BLaER1 treated with 17β-estradiol and CSF1 and Interleukin-3, amounts not matched to agents 10 nM and 100 nM (cell line): Measurements from ENCODE around the gene YIPF2.
A peak's percentile ranks its signal among the peaks of the same experiment; 100 is the strongest.

Source experiments
- H3K27ac ChIP-seq, 11 experiments: shearing (Covaris generic); formaldehyde crosslinking; 2 replicates each; pipeline ENCODE4 v1.8.1; 2022
- H3K27me3 ChIP-seq, 11 experiments: shearing (Covaris generic); formaldehyde crosslinking; 2 replicates each; pipeline ENCODE4 v1.8.1; 2022
- H3K36me3 ChIP-seq, 11 experiments: shearing (Covaris generic); formaldehyde crosslinking; 2 replicates each; pipeline ENCODE4 v1.8.1; 2022
- H3K4me1 ChIP-seq, 10 experiments: shearing (Covaris generic); formaldehyde crosslinking; 2 replicates each; pipeline ENCODE4 v1.8.1; 2022
- H3K4me2 ChIP-seq, 11 experiments: shearing (Covaris generic); formaldehyde crosslinking; 2 replicates each; pipeline ENCODE4 v1.8.1; 2022
- H3K4me3 ChIP-seq, 10 experiments: shearing (Covaris generic); formaldehyde crosslinking; 2 replicates each; pipeline ENCODE4 v1.8.1; 2022
- H3K9ac ChIP-seq, 11 experiments: shearing (Covaris generic); formaldehyde crosslinking; 2 replicates each; pipeline ENCODE4 v1.8.1; 2022
- H3K9me3 ChIP-seq, 11 experiments: shearing (Covaris generic); formaldehyde crosslinking; replicated peaks in 1 of 11; 2 replicates each; pipeline ENCODE4 v1.8.1; 2022
- H4K20me1 ChIP-seq, 11 experiments: shearing (Covaris generic); formaldehyde crosslinking; 2 replicates each; pipeline ENCODE4 v1.8.1; 2022
- Cebpa-rat ChIP-seq, 11 experiments: shearing (Covaris generic); IDR thresholded peaks; 2 replicates each; pipeline ENCODE4 v1.8.1; 2022

Gene YIPF2

DNA sequence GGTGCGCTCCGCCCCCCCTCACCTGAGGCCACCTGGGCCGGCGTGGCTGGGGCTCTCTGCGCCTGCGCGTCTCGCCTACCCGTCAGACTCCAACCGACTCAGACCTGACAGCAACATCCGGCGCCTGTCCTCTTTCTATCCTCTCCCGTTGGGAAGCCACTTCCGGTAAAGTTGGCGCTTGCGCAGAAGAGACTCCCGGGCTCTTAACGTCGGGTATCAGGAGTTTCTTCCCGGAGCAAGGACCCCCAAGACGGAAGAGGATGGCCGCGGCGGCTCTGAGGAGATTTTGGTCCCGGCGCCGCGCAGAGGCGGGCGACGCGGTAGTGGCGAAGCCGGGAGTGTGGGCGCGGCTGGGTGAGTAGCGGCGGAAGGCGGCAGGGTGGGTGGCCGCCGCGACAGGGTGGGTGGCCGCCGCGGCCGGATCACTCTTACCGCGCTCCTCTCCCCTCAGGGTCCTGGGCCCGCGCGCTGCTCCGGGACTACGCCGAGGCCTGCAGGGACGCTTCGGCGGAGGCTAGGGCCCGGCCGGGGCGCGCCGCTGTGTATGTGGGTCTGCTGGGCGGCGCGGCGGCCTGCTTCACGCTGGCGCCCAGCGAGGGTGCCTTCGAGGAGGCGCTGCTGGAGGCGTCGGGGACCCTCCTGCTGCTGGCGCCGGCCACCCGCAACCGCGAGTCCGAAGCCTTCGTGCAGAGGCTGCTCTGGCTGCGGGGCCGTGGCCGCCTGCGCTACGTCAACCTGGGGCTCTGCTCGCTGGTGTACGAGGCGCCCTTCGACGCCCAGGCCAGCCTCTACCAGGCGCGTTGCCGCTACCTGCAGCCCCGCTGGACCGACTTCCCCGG is at the start of gene YIPF2, which contains the start of gene TIMM29:
YIPF2 (minus strand) TSS at position 77 of the 839 bp plus-strand sequence. CDS start 229 bp downstream, outside the sequence.
TIMM29 (plus strand) TSS at position 249 of the 839 bp plus-strand sequence; CDS start at position 261, 12 bp downstream.
- no peak for TF ChIP-seq Cebpa-rat (IDR thresholded peaks at IDR 0.05)
- peaks cover 22 to 29% (median 25%) of the 10 kb centered on the region in 10 experiments for H3K4me1 ChIP-seq
- H4K20me1 ChIP-seq = peaks cover 23 to 65% (median 44%) of the 10 kb centered on the region in 11 experiments; a peak in 21 of 22 replicates
- H3K27me3 ChIP-seq = no peaks in the 10 kb centered on the region
- peak within 1 kb of the TSS; percentile 70 to 88 (median 81) for H3K27ac ChIP-seq
- peak within 1 kb of the TSS; percentile 93 to 100 (median 99) for H3K4me2 ChIP-seq
- peaks cover 35 to 61% (median 42%) of the 10 kb centered on the region in 11 experiments for H3K36me3 ChIP-seq
- peak within 1 kb of the TSS; percentile 85 to 95 (median 91) for H3K9ac ChIP-seq
- peak within 1 kb of the TSS; percentile 80 to 100 (median 96) for H3K4me3 ChIP-seq
- H3K9me3 ChIP-seq = no peaks in the 10 kb centered on the region

DNA sequence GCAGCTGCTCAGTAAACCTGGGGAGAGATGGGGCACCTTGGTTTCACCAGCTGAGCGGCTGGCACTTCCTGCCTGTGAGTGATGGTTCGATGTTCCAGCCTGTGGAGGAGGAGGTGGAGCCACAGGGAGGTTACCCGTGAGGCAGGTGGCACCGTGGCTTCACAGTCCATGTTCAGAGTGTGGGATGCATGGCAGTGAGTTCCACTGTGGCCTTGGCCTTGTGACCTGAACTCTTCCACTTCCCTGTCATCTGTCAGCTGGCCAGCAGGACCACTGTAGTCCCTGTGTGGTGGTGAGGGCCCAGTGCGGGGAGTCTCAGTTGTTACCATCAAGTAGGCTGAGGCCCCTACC is 49.3 kb upstream of the YIPF2 start:
- peak overlapping the region in 6 of 11 experiments; percentile 8 to 51 (median 25); a peak in 5 of 22 replicates for H3K27ac ChIP-seq
- H3K4me2 ChIP-seq = peak overlapping the region; percentile 29 to 92 (median 61)
- no peak for TF ChIP-seq Cebpa-rat (IDR thresholded peaks at IDR 0.05)

DNA sequence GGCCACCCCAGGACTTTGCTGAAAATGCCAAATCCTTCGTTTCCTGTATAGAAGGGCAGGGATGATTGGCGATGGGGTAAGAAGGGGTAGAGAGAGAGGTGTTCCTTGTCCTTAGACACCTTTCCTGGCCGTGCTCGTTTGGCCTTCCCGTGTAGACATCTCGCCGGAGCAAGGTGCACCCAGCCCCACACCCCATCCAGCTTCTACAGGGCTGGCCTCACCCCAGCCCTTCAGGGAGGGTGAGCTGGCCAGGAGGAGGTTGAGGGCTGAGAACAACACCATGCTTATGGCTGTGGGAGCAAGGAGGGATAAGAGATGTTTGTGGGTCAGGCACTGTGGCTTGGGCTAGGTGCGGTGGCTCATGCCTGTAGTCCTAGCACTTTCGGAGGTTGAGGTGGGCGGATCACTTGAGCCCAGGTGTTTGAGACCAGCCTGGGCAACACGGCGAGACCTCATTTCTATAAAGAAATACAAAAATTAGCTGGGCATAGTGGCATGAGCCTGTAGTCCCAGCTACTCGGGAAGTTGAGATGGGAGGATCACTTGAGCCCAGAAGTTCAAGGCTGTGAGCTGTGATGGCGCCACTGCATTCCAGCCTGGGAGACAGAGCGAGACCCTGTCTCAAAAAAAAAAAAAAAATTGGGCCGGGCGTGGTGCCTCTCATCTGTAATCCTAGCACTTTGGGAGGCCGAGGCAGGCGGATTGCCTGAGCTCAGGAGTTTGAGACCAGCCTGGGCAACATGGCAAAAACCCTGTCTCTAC is 47.9 kb upstream of the YIPF2 start:
- peaks cover 72 to 100% (median 99%) of the 10 kb centered on the region in 11 experiments; a peak in 21 of 22 replicates for H4K20me1 ChIP-seq
- peaks cover 0 to 46% (median 33%) of the 10 kb centered on the region in 11 experiments; a peak in 17 of 22 replicates for H3K36me3 ChIP-seq
- peaks cover 85 to 99% (median 96%) of the 10 kb centered on the region in 10 experiments for H3K4me1 ChIP-seq
- H3K27ac ChIP-seq = peak overlapping the region in 5 of 11 experiments; percentile 3 to 46 (median 31); a peak in 7 of 22 replicates
- peak overlapping the region; percentile 42 to 92 (median 73); a peak in 21 of 22 replicates for H3K4me2 ChIP-seq
- no peaks in the 10 kb centered on the region for H3K27me3 ChIP-seq
- peak overlapping the region in 4 of 11 experiments; percentile 14 to 43 (median 26); a peak in 5 of 22 replicates for H3K9ac ChIP-seq
- H3K4me3 ChIP-seq = no peak overlapping the region
- no peaks in the 10 kb centered on the region for H3K9me3 ChIP-seq
- no peak for TF ChIP-seq Cebpa-rat (IDR thresholded peaks at IDR 0.05)

More for the DNA sequence above, 49.3 kb upstream of the YIPF2 start:
- no peaks in the 10 kb centered on the region for H3K27me3 ChIP-seq
- peaks cover 74 to 100% (median 99%) of the 10 kb centered on the region in 11 experiments; a peak in 21 of 22 replicates for H4K20me1 ChIP-seq
- H3K9ac ChIP-seq = peak overlapping the region in 6 of 11 experiments; percentile 1 to 48 (median 16); a peak in 3 of 22 replicates
- H3K36me3 ChIP-seq = peaks cover 4 to 53% (median 37%) of the 10 kb centered on the region in 11 experiments; a peak in 17 of 22 replicates
- H3K9me3 ChIP-seq = no peaks in the 10 kb centered on the region
- H3K4me3 ChIP-seq = no peak overlapping the region
- H3K4me1 ChIP-seq = peaks cover 89 to 99% (median 96%) of the 10 kb centered on the region in 10 experiments

DNA sequence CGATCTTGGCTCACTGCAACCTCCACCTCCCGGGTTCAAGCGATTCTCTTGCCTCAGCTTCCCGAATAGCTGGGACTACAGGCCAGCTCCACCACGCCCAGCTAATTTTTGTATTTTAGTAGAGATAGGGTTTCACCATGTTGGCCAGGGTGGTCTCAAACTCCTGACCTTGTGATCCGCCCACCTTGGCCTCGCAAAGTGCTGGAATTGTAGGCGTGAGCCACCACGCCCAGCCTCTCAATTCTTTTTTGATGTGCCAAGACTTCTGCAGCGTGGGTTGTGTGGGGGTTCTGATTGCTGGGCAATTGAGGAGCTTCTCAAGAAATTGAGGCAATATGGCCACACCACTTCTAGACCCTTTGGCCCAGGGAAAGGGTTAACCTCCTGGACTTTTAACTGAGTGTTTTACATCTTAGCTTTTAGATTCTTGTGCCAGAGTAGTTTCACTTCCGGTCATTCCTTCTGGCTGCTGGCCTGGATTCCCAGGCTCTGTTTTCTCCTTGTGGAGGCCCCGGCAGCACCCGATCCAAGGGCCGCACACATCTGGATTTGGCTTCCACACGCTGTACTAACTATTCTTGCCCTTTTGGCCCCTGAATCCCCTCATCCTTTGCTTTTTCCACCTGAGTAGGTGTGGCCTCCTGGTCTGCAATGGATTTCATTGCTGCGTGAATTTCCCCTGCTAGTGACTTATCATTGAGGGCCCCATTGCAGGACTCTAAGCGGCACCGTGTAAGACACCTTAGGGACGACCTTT is 47.1 kb upstream of the YIPF2 start:
- Histone ChIP-seq H3K4me3 (no peak overlapping the region), H3K27me3 (no peaks in the 10 kb centered on the region), H3K9ac (peak overlapping the region in 1 of 11 experiments; percentile 32; a peak in 1 of 22 replicates), H3K4me2 (peak overlapping the region; percentile 42 to 92 (median 72)), H3K36me3 (peaks cover 0 to 45% (median 26%) of the 10 kb centered on the region in 11 experiments; a peak in 13 of 22 replicates), H3K27ac (peak overlapping the region in 8 of 11 experiments; percentile 0 to 46 (median 24); a peak in 10 of 22 replicates), H3K4me1 (peaks cover 78 to 98% (median 96%) of the 10 kb centered on the region in 10 experiments), H3K9me3 (no peaks in the 10 kb centered on the region), H4K20me1 (peaks cover 68 to 100% (median 99%) of the 10 kb centered on the region in 11 experiments; a peak in 21 of 22 replicates)
- no peak for TF ChIP-seq Cebpa-rat (IDR thresholded peaks at IDR 0.05)

DNA sequence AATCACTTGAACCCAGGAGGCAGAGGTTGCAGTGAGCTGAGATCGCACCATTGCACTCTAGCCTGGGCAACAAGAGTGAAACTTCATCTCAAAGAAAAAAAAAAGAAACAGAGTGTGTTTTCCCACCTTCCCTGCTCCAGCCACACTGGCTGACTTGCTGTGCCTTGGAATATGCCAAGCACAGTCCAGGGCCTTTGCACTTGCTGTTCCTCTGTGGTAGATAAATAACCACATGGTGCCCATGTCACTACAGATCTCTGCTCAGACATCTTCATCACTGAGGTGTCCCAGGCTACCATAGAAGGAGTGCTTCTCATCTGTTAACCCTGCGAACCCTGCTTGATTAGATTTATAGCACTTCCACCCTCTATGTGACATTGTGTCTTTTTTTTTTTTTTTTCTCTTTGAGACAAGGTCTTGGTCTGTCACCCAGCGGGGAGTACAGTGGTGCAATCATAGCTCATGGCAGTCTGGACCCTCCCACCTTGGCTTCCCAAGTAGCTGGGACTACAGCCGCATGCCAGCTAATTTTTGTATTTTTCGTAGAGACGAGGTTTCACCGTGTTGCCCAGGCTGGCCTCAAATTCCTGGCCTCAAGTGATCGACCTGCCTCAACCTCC is 42.8 kb upstream of the YIPF2 start:
- no peak overlapping the region for H3K4me3 ChIP-seq
- H3K27ac ChIP-seq = peak overlapping the region in 6 of 11 experiments; percentile 13 to 72 (median 54); a peak in 6 of 22 replicates
- peak overlapping the region in 10 of 11 experiments; percentile 34 to 99 (median 76); a peak in 18 of 22 replicates for H3K4me2 ChIP-seq
- peaks cover 33 to 100% (median 99%) of the 10 kb centered on the region in 11 experiments; a peak in 21 of 22 replicates for H4K20me1 ChIP-seq
- no peaks in the 10 kb centered on the region for H3K9me3 ChIP-seq
- no peaks in the 10 kb centered on the region for H3K27me3 ChIP-seq
- peaks cover 0 to 40% (median 12%) of the 10 kb centered on the region in 11 experiments; a peak in 13 of 22 replicates for H3K36me3 ChIP-seq
- TF ChIP-seq Cebpa-rat (IDR thresholded peaks at IDR 0.05) = no peak
- peak overlapping the region in 1 of 11 experiments; percentile 8; a peak in 1 of 22 replicates for H3K9ac ChIP-seq
- peaks cover 84 to 99% (median 96%) of the 10 kb centered on the region in 10 experiments for H3K4me1 ChIP-seq

DNA sequence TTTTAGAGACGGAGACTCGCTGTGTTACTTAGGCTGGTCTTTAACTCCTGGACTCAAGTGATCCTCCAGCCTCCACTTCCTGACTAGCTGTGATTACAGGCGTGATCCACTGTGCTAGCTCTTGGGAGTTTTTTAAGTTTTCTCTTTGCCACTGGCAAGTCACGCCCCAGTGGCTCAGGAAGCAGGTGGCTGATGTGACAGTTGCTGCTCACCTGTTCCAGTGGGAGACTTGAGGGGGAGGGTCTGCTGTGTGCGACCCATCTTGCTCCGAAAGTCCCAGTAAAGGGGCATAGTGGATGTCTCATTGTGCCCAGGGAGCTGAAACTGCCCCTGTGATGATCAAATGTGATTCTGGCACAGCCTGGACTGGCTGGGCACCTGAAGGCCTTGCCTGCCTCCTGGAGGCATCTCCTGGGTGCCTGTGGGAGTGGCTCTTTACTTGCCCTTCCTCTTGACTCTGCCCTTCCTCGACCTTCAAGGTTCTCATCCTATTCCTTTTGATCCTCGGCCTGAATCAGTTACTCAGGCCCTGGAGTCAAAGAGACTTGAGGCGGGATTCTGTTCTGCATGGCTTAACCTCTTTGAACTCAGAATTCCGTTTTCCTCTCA is 40.2 kb upstream of the YIPF2 start:
- H4K20me1 ChIP-seq = peaks cover 28 to 100% (median 100%) of the 10 kb centered on the region in 11 experiments; a peak in 21 of 22 replicates
- no peak for TF ChIP-seq Cebpa-rat (IDR thresholded peaks at IDR 0.05)
- H3K4me2 ChIP-seq = peak overlapping the region; percentile 75 to 99 (median 90)
- peaks cover 0 to 47% (median 20%) of the 10 kb centered on the region in 11 experiments; a peak in 14 of 22 replicates for H3K36me3 ChIP-seq
- peak overlapping the region in 6 of 10 experiments; percentile 4 to 39 (median 22); a peak in 7 of 20 replicates for H3K4me3 ChIP-seq
- peak overlapping the region in 10 of 11 experiments; percentile 22 to 84 (median 67); a peak in 20 of 22 replicates for H3K27ac ChIP-seq
- H3K9ac ChIP-seq = peak overlapping the region; percentile 44 to 77 (median 65); a peak in 20 of 22 replicates
- no peaks in the 10 kb centered on the region for H3K27me3 ChIP-seq
- no peaks in the 10 kb centered on the region for H3K9me3 ChIP-seq
- H3K4me1 ChIP-seq = peaks cover 82 to 100% (median 98%) of the 10 kb centered on the region in 10 experiments

DNA sequence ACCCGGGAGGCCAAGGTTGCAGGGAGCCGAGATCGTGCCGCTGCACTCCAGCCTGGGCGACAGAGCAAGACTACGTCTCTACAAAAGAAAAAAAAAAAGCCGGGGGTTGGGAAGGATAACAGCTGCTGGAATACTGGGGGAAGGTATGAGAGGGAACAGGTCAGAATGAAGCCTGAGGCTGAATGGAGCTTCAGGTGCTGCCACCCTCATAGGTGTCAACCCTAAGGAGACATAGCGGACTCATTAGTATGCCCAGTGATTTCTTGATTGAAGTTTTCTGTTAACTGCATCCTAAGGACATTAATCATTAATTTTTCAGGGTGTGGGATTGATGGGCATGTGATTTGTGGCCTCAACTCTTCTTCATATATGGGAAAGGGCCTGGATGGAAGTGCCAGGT is 38.4 kb upstream of the YIPF2 start:
- H3K4me2 ChIP-seq = peak overlapping the region; percentile 75 to 99 (median 90)
- peak overlapping the region in 1 of 10 experiments; percentile 9; a peak in 1 of 20 replicates for H3K4me3 ChIP-seq
- peak overlapping the region in 9 of 11 experiments; percentile 30 to 84 (median 68); a peak in 17 of 22 replicates for H3K27ac ChIP-seq
- H3K36me3 ChIP-seq = peaks cover 0 to 38% (median 15%) of the 10 kb centered on the region in 11 experiments; a peak in 13 of 22 replicates
- peak overlapping the region in 9 of 11 experiments; percentile 16 to 77 (median 65); a peak in 11 of 22 replicates for H3K9ac ChIP-seq
- H4K20me1 ChIP-seq = peaks cover 18 to 100% (median 98%) of the 10 kb centered on the region in 11 experiments; a peak in 21 of 22 replicates
- H3K9me3 ChIP-seq = no peaks in the 10 kb centered on the region
- no peak for TF ChIP-seq Cebpa-rat (IDR thresholded peaks at IDR 0.05)
- peaks cover 82 to 98% (median 97%) of the 10 kb centered on the region in 10 experiments for H3K4me1 ChIP-seq
- no peaks in the 10 kb centered on the region for H3K27me3 ChIP-seq
